Measurements from ENCODE around the gene EGFR. TPM values are rescaled to one million over a fixed set of nuclear protein-coding genes. Genes with fewer than 3 reads are reported as not detected.
"Not testable (repeated sequence)": the region's sequence is repeated elsewhere in the genome, so short reads cannot be mapped to it uniquely, and the experiment has no call there.

Gene EGFR
- total RNA-seq, 2 donors from 2014 or later = 21.1 to 22.5 TPM

DNA sequence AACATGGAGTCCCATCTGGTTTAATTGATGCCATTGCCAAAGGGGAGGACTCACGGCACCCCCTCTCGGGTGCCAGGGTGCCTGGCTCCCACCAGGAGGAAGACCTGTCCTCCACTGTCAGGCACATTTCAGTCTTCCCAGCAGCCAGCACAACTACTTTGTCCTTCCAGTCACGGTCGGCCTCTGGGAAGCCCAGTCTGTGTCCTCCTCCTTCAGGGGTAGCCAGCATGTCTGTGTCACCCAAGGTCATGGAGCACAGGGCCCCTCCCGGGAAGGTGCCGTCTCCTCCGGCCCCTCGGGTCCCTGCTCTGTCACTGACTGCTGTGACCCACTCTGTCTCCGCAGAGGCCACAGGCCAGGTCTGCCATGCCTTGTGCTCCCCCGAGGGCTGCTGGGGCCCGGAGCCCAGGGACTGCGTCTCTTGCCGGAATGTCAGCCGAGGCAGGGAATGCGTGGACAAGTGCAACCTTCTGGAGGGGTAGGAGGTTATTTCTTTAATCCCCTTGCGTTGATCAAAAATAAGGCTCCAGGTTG, 142.4 kb downstream of the EGFR start:
- TF ChIP-seq, protein P1, sequence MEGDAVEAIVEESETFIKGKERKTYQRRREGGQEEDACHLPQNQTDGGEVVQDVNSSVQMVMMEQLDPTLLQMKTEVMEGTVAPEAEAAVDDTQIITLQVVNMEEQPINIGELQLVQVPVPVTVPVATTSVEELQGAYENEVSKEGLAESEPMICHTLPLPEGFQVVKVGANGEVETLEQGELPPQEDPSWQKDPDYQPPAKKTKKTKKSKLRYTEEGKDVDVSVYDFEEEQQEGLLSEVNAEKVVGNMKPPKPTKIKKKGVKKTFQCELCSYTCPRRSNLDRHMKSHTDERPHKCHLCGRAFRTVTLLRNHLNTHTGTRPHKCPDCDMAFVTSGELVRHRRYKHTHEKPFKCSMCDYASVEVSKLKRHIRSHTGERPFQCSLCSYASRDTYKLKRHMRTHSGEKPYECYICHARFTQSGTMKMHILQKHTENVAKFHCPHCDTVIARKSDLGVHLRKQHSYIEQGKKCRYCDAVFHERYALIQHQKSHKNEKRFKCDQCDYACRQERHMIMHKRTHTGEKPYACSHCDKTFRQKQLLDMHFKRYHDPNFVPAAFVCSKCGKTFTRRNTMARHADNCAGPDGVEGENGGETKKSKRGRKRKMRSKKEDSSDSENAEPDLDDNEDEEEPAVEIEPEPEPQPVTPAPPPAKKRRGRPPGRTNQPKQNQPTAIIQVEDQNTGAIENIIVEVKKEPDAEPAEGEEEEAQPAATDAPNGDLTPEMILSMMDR (IDR thresholded peaks at IDR 0.05) = no peak
- H3K36me3 ChIP-seq = peaks cover 51% of the 10 kb centered on the region
- no peaks in the 10 kb centered on the region for H3K9me3 ChIP-seq
- no peak for DNase-seq (ENCODE audit: low spot score)
- H3K4me3 ChIP-seq = no peak overlapping the region
- H3K27me3 ChIP-seq = no peaks in the 10 kb centered on the region
- no peak overlapping the region for H3K27ac ChIP-seq
- H3K4me1 ChIP-seq = no peaks in the 10 kb centered on the region

DNA sequence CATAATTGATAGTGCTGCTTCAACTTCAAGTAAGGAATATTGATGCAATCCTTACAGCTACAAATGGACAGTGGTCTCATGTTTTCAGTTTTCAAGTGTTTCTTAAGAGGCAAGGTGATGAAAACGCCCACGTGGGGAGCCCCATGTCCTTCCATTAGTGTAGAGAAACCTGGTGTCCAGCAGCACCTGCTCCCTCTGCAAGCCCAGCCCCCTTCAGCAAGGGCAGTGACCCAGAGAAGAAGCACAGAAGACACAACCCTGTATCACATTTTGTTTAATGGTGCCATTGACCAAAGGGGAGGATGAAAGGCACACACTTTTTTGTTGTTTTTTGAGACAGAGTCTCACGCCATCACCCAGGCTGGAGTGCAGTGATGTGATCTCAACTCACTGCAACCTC, 143.7 kb downstream of the EGFR start:
- DNase-seq (ENCODE audit: low spot score) = no peak
- no peaks in the 10 kb centered on the region for H3K4me1 ChIP-seq
- H3K27me3 ChIP-seq = no peaks in the 10 kb centered on the region
- H3K27ac ChIP-seq = no peak overlapping the region
- no peak overlapping the region for H3K4me3 ChIP-seq
- no peaks in the 10 kb centered on the region for H3K9me3 ChIP-seq
- H3K36me3 ChIP-seq = peaks cover 50% of the 10 kb centered on the region
- TF ChIP-seq, protein P1 (IDR thresholded peaks at IDR 0.05) = no peak

DNA sequence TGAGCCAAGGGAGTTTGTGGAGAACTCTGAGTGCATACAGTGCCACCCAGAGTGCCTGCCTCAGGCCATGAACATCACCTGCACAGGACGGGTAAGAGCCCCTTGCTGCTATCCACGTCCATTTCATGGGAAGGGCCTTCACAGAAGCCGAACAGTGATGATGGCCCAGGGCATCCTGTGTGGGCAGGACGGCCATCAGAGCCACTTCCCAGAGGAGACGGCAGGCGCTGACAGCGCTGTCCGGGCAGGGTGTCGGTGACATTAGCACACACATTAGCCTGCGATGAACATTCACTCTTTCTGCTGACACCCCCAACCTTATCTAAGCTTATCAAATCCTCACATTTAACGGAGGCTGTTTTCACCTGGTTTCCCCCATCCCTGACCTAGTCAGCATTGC, 144.9 kb downstream of the EGFR start:
- TF ChIP-seq, protein P1 (IDR thresholded peaks at IDR 0.05) = no peak
- Histone ChIP-seq H3K4me1 (no peaks in the 10 kb centered on the region), H3K27me3 (no peaks in the 10 kb centered on the region), H3K36me3 (peaks cover 38% of the 10 kb centered on the region), H3K9me3 (no peaks in the 10 kb centered on the region), H3K4me3 (no peak overlapping the region), H3K27ac (no peak overlapping the region)
- DNase-seq (ENCODE audit: low spot score) = no peak

DNA sequence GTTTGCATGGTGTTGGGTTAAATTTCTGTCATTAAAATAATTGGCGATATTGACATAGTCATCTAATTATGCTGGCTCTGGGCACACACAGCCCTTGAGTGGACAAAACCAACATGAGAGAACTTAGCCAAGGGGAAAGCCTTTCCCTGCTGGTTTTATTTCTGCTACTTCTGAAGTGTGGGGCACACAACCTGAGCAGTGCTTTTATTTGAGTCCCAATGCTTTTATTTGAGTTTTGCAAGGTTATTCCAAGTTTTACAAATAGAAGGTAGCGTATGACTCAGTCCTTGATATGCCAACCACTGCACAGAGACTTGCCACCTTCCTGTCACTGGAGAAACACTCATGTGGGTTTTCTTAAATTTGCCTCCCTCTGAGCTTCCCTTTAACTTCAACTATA, 145.7 kb downstream of the EGFR start:
- Histone ChIP-seq H3K36me3 (peaks cover 32% of the 10 kb centered on the region), H3K4me1 (no peaks in the 10 kb centered on the region), H3K27me3 (no peaks in the 10 kb centered on the region), H3K27ac (no peak overlapping the region), H3K9me3 (no peaks in the 10 kb centered on the region), H3K4me3 (no peak overlapping the region)
- TF ChIP-seq, protein P1 (IDR thresholded peaks at IDR 0.05) = no peak
- DNase-seq (ENCODE audit: low spot score) = no peak

DNA sequence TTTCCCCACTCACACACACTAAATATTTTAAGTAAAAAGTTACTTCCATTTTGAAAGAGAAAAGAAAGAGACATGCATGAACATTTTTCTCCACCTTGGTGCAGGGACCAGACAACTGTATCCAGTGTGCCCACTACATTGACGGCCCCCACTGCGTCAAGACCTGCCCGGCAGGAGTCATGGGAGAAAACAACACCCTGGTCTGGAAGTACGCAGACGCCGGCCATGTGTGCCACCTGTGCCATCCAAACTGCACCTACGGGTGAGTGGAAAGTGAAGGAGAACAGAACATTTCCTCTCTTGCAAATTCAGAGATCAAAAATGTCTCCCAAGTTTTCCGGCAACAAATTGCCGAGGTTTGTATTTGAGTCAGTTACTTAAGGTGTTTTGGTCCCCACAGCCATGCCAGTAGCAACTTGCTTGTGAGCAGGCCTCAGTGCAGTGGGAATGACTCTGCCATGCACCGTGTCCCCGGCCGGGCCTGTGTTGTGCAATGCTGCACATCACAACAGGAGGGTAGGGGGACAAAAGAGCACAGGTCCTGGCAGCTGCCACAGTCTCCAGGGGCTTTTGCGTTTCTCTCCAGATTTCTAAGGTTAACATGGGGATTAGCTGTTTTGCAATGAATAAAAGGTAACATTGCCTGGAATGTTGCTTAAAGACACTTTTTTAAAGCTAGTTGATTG, 146.5 kb downstream of the EGFR start:
- no peak overlapping the region for H3K27ac ChIP-seq
- peaks cover 24% of the 10 kb centered on the region for H3K36me3 ChIP-seq
- H3K4me3 ChIP-seq = no peak overlapping the region
- no peaks in the 10 kb centered on the region for H3K9me3 ChIP-seq
- no peak for DNase-seq (ENCODE audit: low spot score)
- H3K27me3 ChIP-seq = no peaks in the 10 kb centered on the region
- H3K4me1 ChIP-seq = no peaks in the 10 kb centered on the region
- TF ChIP-seq, protein P1 (IDR thresholded peaks at IDR 0.05) = no peak

DNA sequence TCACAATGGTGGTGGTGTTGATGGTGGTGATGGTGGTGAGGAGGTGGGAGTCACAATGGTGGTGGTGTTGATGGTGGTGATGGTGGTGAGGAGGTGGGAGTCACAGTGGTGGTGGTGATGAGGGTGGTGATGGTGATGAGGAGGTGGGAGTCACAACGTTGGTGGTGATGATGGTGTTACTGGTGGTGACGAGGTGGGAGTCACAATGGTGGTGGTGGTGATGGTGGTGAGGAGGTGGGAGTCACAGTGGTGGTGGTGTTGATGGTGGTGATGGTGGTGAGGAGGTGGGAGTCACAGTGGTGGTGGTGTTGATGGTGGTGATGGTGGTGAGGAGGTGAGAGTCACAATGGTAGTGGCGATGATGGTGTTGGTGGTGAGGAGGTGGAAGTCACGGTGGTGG, 148.5 kb downstream of the EGFR start:
- H3K27ac ChIP-seq; H3K9me3 ChIP-seq; H3K27me3 ChIP-seq; H3K4me3 ChIP-seq; DNase-seq (ENCODE audit: low spot score); H3K4me1 ChIP-seq: not testable (repeated sequence)
- H3K36me3 ChIP-seq = peaks cover 26% of the 10 kb centered on the region
